Neural progenitor cell (in vitro differentiated cells): ENCODE results near the gene ZP3. TPM values are rescaled to one million over a fixed set of nuclear protein-coding genes. Genes with fewer than 3 reads are reported as not detected.
A peak's percentile ranks its signal among the peaks of the same experiment; 100 is the strongest.
"Not testable (repeated sequence)": the region's sequence is repeated elsewhere in the genome, so short reads cannot be mapped to it uniquely, and the experiment has no call there.

Source experiments
- DNase-seq: peaks from one replicate; pipeline ENCODE4 v3.0.0-alpha.2; 2016; ENCODE audit warnings: low spot score
- H2AFZ ChIP-seq: fragments of 200-600 bp; sonication (generic); replicated peaks from 2 replicates; pipeline ENCODE4 v1.6.1; 2016; ENCODE audit warnings: antibody characterized with exemption
- H3F3A ChIP-seq: fragments of 200-600 bp; sonication (generic); 2 replicates; pipeline ENCODE4 v1.6.1; 2016; ENCODE audit warnings: antibody characterized with exemption, low read depth
- H3K27ac ChIP-seq: fragments of 200-600 bp; sonication (generic); 2 replicates; pipeline ENCODE4 v1.5.1; 2016; ENCODE audit warnings: mild to moderate bottlenecking
- H3K27me3 ChIP-seq: fragments of 200-600 bp; sonication (generic); 2 replicates; pipeline ENCODE4 v1.6.1; 2016; ENCODE audit warnings: mild to moderate bottlenecking, moderate library complexity
- H3K36me3 ChIP-seq: fragments of 200-600 bp; sonication (generic); 2 replicates; pipeline ENCODE4 v1.5.1; 2016
- H3K4me1 ChIP-seq: fragments of 200-600 bp; sonication (generic); 2 replicates; pipeline ENCODE4 v1.6.1; 2016; ENCODE audit warnings: mixed run types
- H3K4me2 ChIP-seq: fragments of 200-600 bp; sonication (generic); 2 replicates; pipeline ENCODE4 v1.6.1; 2016
- H3K4me3 ChIP-seq: fragments of 200-600 bp; sonication (generic); 2 replicates; pipeline ENCODE4 v1.5.1; 2016
- H3K79me2 ChIP-seq: fragments of 200-600 bp; sonication (generic); 2 replicates; pipeline ENCODE4 v1.6.1; 2016; ENCODE audit warnings: low read depth
- H3K9ac ChIP-seq: fragments of 200-600 bp; sonication (generic); 2 replicates; pipeline ENCODE4 v1.6.1; 2016
- H3K9me3 ChIP-seq: fragments of 200-600 bp; sonication (generic); 2 replicates; pipeline ENCODE4 v1.5.1; 2016; ENCODE audit warnings: low read depth
- H4K20me1 ChIP-seq: fragments of 200-600 bp; sonication (generic); 2 replicates; pipeline ENCODE4 v1.6.1; 2016; ENCODE audit warnings: low read depth
- H3K27ac Mint-ChIP-seq: 3 replicates; pipeline ENCODE4 v1.8.0; 2021; ENCODE audit warnings: mixed read lengths
- H3K27me3 Mint-ChIP-seq: 2 replicates; pipeline ENCODE4 v1.8.0; 2022; ENCODE audit warnings: low read depth, mild to moderate bottlenecking, inconsistent platforms, moderate library complexity, mixed read lengths; ENCODE audit not compliant: insufficient read depth
- H3K36me3 Mint-ChIP-seq: 3 replicates; pipeline ENCODE4 v1.8.0; 2021; ENCODE audit warnings: mixed read lengths
- H3K4me1 Mint-ChIP-seq: 3 replicates; pipeline ENCODE4 v1.8.0; 2021; ENCODE audit warnings: mixed read lengths
- H3K4me3 Mint-ChIP-seq: 3 replicates; pipeline ENCODE4 v1.8.0; 2021; ENCODE audit warnings: mild to moderate bottlenecking, moderate library complexity, mixed read lengths
- H3K9me3 Mint-ChIP-seq: 3 replicates; pipeline ENCODE4 v1.8.0; 2020; ENCODE audit warnings: mixed read lengths
- EZH2 ChIP-seq: fragments of 200-600 bp; sonication (generic); IDR thresholded peaks from 2 replicates; pipeline ENCODE4 v1.6.1; 2017; ENCODE audit warnings: antibody characterized with exemption, mild to moderate bottlenecking, moderate library complexity
- EZH2phosphoT487 ChIP-seq: fragments of 200-600 bp; sonication (generic); IDR thresholded peaks from 2 replicates; pipeline ENCODE4 v1.6.1; 2017; ENCODE audit warnings: antibody characterized with exemption
- total RNA-seq: library from RNA; depleted of rRNA; stranded (reverse); fragments of >200 nt; gene quantifications from 2 replicates; pipeline ENCODE4 v1.2.3, GENCODE V29; 2015; ENCODE audit warnings: low replicate concordance
- TF ChIP-seq, protein P1 (sequence below): fragments of 200-600 bp; sonication (generic); IDR thresholded peaks from 2 replicates; pipeline ENCODE4 v1.5.1; 2017; ENCODE audit warnings: antibody characterized with exemption, mild to moderate bottlenecking

Gene ZP3
- total RNA-seq, 1 donor from 2014 or later, result not detected

DNA sequence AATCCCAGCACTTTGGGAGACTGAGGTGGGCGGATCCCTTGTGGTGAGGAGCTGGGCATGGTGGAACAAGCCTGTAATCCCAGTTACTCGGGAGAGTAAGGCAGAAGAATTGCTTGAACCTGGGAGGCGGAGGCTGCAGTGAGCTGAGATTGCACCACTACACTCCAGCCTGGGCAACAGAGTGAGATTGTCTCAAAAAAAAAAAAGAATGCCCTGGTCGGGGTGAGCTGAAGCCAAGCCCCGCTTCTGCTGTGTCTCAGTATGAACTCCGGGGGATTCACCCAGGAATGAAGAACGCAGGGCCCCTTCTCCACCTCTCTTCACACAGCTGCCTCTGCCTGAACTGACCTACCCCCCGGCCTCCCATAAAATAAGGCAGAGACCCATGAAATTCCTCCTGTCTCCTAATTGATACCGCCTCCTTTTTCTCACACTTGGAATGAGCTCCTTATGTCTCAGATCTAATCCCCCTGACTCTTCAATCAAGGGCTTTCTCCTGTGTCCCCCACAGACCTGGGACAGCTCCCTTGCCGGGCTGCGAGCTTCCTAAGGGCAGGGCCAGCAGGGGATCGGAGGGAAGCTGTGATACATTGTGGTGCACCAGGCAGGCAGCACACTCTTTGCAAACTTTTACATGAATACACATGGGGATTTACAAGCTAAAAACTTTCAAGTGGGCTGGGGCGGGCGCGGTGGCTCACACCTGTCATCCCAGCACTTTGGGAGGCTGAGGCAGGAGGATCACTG is 911 bp upstream of the ZP3 start:
- peaks cover 9% of the 10 kb centered on the region for H3F3A ChIP-seq
- peaks cover 5% of the 10 kb centered on the region for H3K4me1 ChIP-seq
- no peak overlapping the region for H2AFZ ChIP-seq
- TF ChIP-seq EZH2phosphoT487 (no peak), EZH2 (no peak)
- TF ChIP-seq, protein P1, sequence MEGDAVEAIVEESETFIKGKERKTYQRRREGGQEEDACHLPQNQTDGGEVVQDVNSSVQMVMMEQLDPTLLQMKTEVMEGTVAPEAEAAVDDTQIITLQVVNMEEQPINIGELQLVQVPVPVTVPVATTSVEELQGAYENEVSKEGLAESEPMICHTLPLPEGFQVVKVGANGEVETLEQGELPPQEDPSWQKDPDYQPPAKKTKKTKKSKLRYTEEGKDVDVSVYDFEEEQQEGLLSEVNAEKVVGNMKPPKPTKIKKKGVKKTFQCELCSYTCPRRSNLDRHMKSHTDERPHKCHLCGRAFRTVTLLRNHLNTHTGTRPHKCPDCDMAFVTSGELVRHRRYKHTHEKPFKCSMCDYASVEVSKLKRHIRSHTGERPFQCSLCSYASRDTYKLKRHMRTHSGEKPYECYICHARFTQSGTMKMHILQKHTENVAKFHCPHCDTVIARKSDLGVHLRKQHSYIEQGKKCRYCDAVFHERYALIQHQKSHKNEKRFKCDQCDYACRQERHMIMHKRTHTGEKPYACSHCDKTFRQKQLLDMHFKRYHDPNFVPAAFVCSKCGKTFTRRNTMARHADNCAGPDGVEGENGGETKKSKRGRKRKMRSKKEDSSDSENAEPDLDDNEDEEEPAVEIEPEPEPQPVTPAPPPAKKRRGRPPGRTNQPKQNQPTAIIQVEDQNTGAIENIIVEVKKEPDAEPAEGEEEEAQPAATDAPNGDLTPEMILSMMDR, result no peak
- H3K79me2 ChIP-seq, result no peaks in the 10 kb centered on the region
- H3K4me1 Mint-ChIP-seq, result peaks cover 13% of the 10 kb centered on the region
- H3K9me3 Mint-ChIP-seq, result peaks cover 5% of the 10 kb centered on the region
- H3K9me3 ChIP-seq, result no peaks in the 10 kb centered on the region
- H4K20me1 ChIP-seq, result no peaks in the 10 kb centered on the region
- H3K27ac ChIP-seq, result no peak overlapping the region
- no peak overlapping the region for H3K9ac ChIP-seq
- H3K36me3 Mint-ChIP-seq, result no peaks in the 10 kb centered on the region
- H3K4me3 ChIP-seq, result no peak overlapping the region
- DNase-seq, result peak; percentile 43
- H3K4me2 ChIP-seq, result no peak overlapping the region
- peak overlapping the region; percentile 43 for H3K4me3 Mint-ChIP-seq
- no peaks in the 10 kb centered on the region for H3K27me3 ChIP-seq
- H3K27me3 Mint-ChIP-seq, result peaks cover 4% of the 10 kb centered on the region
- no peaks in the 10 kb centered on the region for H3K36me3 ChIP-seq
- peak overlapping the region; percentile 71 for H3K27ac Mint-ChIP-seq

DNA sequence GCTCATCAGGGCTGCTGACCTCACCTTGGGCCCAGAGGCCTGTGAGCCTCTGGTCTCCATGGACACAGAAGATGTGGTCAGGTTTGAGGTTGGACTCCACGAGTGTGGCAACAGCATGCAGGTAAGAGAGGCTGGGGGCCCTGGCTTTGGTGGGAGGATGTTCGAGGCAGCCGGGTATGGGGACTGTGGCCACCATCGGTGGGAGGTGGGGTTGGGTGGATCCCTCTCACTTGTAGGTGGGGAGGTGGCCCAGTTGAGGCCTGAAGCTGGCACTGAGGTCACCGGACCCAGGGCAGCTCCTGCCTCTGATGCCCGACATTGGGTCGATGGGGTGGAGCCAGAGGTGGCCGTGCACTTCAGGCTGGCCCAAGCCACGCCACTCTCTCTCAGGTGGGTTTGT is 406 bp downstream of the ZP3 start:
- H3F3A ChIP-seq, result peaks cover 9% of the 10 kb centered on the region
- H3K4me3 ChIP-seq, result no peak overlapping the region
- H3K27me3 ChIP-seq, result no peaks in the 10 kb centered on the region
- no peak for TF ChIP-seq EZH2
- TF ChIP-seq, protein P1, result no peak
- TF ChIP-seq EZH2phosphoT487, result no peak
- no peak overlapping the region for H2AFZ ChIP-seq
- H3K9me3 ChIP-seq, result no peaks in the 10 kb centered on the region
- H3K9ac ChIP-seq, result no peak overlapping the region
- H3K4me1 ChIP-seq, result peaks cover 5% of the 10 kb centered on the region
- Mint-ChIP-seq H3K27ac (peak overlapping the region; percentile 69), H3K4me3 (no peak overlapping the region), H3K27me3 (peaks cover 5% of the 10 kb centered on the region), H3K36me3 (no peaks in the 10 kb centered on the region), H3K4me1 (peaks cover 13% of the 10 kb centered on the region), H3K9me3 (peaks cover 4% of the 10 kb centered on the region)
- no peak overlapping the region for H3K4me2 ChIP-seq
- no peaks in the 10 kb centered on the region for H4K20me1 ChIP-seq
- H3K36me3 ChIP-seq, result no peaks in the 10 kb centered on the region
- no peak overlapping the region for H3K27ac ChIP-seq
- no peaks in the 10 kb centered on the region for H3K79me2 ChIP-seq
- DNase-seq, result no peak

DNA sequence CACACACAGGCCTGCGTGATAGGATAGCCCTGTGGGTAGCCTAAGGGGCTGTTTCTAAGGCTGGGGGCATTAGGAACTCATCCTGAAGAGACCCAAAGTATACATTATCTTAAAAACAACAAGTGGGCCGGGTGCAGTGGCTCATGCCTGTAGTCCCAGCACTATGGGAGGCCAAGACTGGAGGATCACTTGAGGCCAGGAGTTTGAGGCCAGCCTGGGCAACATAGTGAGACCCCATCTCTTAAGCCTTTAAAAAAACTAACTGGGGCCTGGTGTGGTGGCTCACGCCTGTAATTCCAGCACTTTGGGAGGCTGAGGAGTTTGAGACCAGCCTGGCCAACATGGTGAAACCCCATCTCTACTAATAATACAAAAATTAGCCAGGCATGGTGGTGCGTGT is 808 bp downstream of the ZP3 start:
- H3K27ac ChIP-seq, H3K79me2 ChIP-seq, H4K20me1 ChIP-seq, H3K4me1 ChIP-seq, H3K36me3 Mint-ChIP-seq, H3K4me2 ChIP-seq, H3K27me3 ChIP-seq, H2AFZ ChIP-seq, H3F3A ChIP-seq, H3K27me3 Mint-ChIP-seq, H3K9ac ChIP-seq, H3K36me3 ChIP-seq, H3K4me3 ChIP-seq, H3K9me3 ChIP-seq, DNase-seq, H3K4me3 Mint-ChIP-seq, H3K9me3 Mint-ChIP-seq, H3K27ac Mint-ChIP-seq: not testable (repeated sequence)
- H3K4me1 Mint-ChIP-seq, result peaks cover 13% of the 10 kb centered on the region

DNA sequence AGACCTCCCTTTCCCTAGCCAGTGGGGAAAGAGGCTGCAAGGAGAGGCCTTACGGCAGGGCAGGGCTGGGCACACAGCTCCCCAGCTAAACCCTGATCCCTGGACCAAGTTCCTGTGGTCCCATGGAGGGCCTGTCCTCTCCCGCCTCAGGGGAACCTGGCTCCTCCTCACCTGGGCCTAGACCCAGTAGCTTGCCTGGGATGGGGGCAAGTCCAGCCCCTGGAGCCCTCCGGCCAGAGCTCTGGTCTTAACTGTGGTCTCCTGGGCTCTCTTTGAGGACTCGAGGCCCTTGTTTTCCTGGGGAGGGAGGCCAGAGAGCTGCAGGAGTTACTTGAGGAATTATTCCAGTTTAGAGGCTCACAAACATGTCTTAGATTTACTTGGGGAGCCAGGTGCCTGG is 1.5 kb downstream of the ZP3 start:
- H3K27ac ChIP-seq, result no peak overlapping the region
- H2AFZ ChIP-seq, result no peak overlapping the region
- peaks cover 5% of the 10 kb centered on the region for H3K4me1 ChIP-seq
- TF ChIP-seq, protein P1, result no peak
- no peak for TF ChIP-seq EZH2
- no peaks in the 10 kb centered on the region for H4K20me1 ChIP-seq
- Mint-ChIP-seq H3K27me3 (peaks cover 6% of the 10 kb centered on the region), H3K4me1 (peaks cover 13% of the 10 kb centered on the region), H3K27ac (no peak overlapping the region), H3K4me3 (no peak overlapping the region), H3K36me3 (no peaks in the 10 kb centered on the region), H3K9me3 (no peaks in the 10 kb centered on the region)
- H3K79me2 ChIP-seq, result no peaks in the 10 kb centered on the region
- no peak overlapping the region for H3K9ac ChIP-seq
- no peak overlapping the region for H3K4me2 ChIP-seq
- no peak overlapping the region for H3K4me3 ChIP-seq
- H3K27me3 ChIP-seq, result no peaks in the 10 kb centered on the region
- H3F3A ChIP-seq, result peaks cover 9% of the 10 kb centered on the region
- H3K9me3 ChIP-seq, result no peaks in the 10 kb centered on the region
- no peak for DNase-seq
- no peaks in the 10 kb centered on the region for H3K36me3 ChIP-seq
